SU-DHL-6 (cell line): Measurements from ENCODE around the gene PSMB5.

ENCODE experiments used
- H2AFZ ChIP-seq: fragments of 200-600 bp; sonication (generic); 2 replicates; pipeline ENCODE4 v1.6.1; 2014; ENCODE audit warnings: low read depth, mild to moderate bottlenecking, moderate library complexity, mixed read lengths, antibody characterized with exemption, low read length; ENCODE audit not compliant: severe bottlenecking
- H3F3A ChIP-seq: fragments of 200-600 bp; shearing (Covaris generic); 2 replicates; pipeline ENCODE4 v1.6.0; 2016; ENCODE audit warnings: antibody characterized with exemption, mild to moderate bottlenecking; ENCODE audit not compliant: insufficient read depth
- H3K27ac ChIP-seq: fragments of 200-600 bp; sonication (generic); 2 replicates; pipeline ENCODE4 v1.5.1; 2016; ENCODE audit warnings: low read depth, mild to moderate bottlenecking, low read length, moderate library complexity, mixed read lengths
- H3K27me3 ChIP-seq: fragments of 200-600 bp; sonication (generic), shearing (Covaris generic); 2 replicates; pipeline ENCODE4 v1.6.0; 2014; ENCODE audit warnings: mild to moderate bottlenecking, low read length
- H3K36me3 ChIP-seq: fragments of 200-600 bp; sonication (generic); 2 replicates; pipeline ENCODE4 v1.6.1; 2014; ENCODE audit warnings: mild to moderate bottlenecking, low read length, mixed read lengths
- H3K4me2 ChIP-seq: fragments of 300-600, 200-600 bp; shearing (Covaris generic), sonication (generic); 2 replicates; pipeline ENCODE4 v1.6.0; 2014; ENCODE audit warnings: low read length, low read depth, mild to moderate bottlenecking; ENCODE audit not compliant: poor library complexity, severe bottlenecking
- H3K4me3 ChIP-seq: fragments of 200-600 bp; sonication (generic); 2 replicates; pipeline ENCODE4 v1.5.1; 2014; ENCODE audit warnings: antibody characterized with exemption, low read length, mild to moderate bottlenecking, mixed read lengths; ENCODE audit not compliant: insufficient read depth, poor library complexity, severe bottlenecking
- H3K79me2 ChIP-seq: fragments of 200-600 bp; sonication (generic); 2 replicates; pipeline ENCODE4 v1.6.1; 2014; ENCODE audit warnings: mild to moderate bottlenecking, low read length, moderate library complexity; ENCODE audit not compliant: insufficient read depth
- H3K9ac ChIP-seq: fragments of 200-600 bp; sonication (generic); 2 replicates; pipeline ENCODE4 v1.7.0; 2014; ENCODE audit warnings: mild to moderate bottlenecking, low read length
- H3K9me2 ChIP-seq: fragments of 200-600 bp; sonication (generic); replicated peaks from 2 replicates; pipeline ENCODE4 v1.6.1; 2014; ENCODE audit warnings: low read length; ENCODE audit not compliant: insufficient read depth
- H3K9me3 ChIP-seq: fragments of 200-600 bp; sonication (generic); 2 replicates; pipeline ENCODE4 v1.6.1; 2014; ENCODE audit warnings: low read length, mixed read lengths; ENCODE audit not compliant: insufficient read depth
- H4K20me1 ChIP-seq: fragments of 200-600 bp; sonication (generic); 2 replicates; pipeline ENCODE4 v1.6.1; 2014; ENCODE audit warnings: low read depth, mild to moderate bottlenecking, antibody characterized with exemption, low read length, moderate library complexity, mixed read lengths
- CTCF ChIP-seq: fragments of 200-600 bp; sonication (generic); IDR thresholded peaks from one replicate; pipeline ENCODE4 v1.5.1; 2017; ENCODE audit warnings: antibody characterized with exemption, mild to moderate bottlenecking, low read length, moderate library complexity; ENCODE audit not compliant: insufficient read depth, poor library complexity, severe bottlenecking
- EZH2phosphoT487 ChIP-seq: fragments of 200-600 bp; sonication (generic), shearing (Covaris generic); conservative IDR thresholded peaks from 2 replicates; pipeline ENCODE4 v1.6.1; 2018; ENCODE audit warnings: mild to moderate bottlenecking, antibody characterized with exemption, low read length, moderate library complexity, mixed read lengths

Gene PSMB5

GRCh38 chr14:23056145-23056955 lies 21.6 kb upstream of the PSMB5 start:
- Histone ChIP-seq H4K20me1 (no peaks in the 10 kb centered on the region), H2AFZ (no peak overlapping the region), H3K27me3 (no peaks in the 10 kb centered on the region), H3K9me2 (no peaks in the 10 kb centered on the region), H3K27ac (no peak overlapping the region), H3K4me2 (peak overlapping the region; percentile 53), H3F3A (peaks cover 9% of the 10 kb centered on the region; the same call in 1 of the 2 replicates), H3K9me3 (no peaks in the 10 kb centered on the region), H3K36me3 (peaks cover 4% of the 10 kb centered on the region; the same call in 1 of the 2 replicates), H3K79me2 (no peaks in the 10 kb centered on the region), H3K9ac (no peak overlapping the region), H3K4me3 (no peak overlapping the region)
- peak; percentile 96 for TF ChIP-seq CTCF
- TF ChIP-seq EZH2phosphoT487 = no peak

DNA sequence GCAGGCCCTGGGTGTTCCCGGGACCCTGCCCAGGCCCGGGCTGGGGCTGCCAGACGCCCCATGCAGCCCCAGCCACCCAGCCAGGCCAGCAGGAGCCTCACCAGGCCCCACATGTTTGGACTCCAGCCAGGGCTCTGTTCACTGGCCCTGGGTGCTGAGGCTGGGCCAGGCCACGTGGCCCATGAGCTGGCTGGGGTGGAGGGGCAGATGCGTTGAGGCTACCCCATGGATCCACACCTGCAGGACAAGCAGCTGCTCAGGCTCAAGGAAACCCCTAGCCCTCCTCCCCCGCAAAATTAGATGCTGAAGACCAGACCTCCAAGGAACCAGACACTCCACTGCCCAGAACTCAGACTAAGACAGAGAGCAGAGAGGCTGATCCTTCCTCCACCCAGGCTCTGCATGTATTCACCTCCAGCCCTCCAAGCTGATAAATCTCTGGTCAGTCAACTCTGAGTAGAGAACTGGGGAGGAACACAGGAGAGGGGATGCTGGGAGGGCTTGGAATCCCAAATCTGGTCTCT lies 21.0 kb upstream of the PSMB5 start:
- no peak overlapping the region for H3K9ac ChIP-seq
- H3K4me3 ChIP-seq = no peak overlapping the region
- TF ChIP-seq EZH2phosphoT487 = no peak
- no peak for TF ChIP-seq CTCF
- H3K27ac ChIP-seq = no peak overlapping the region
- no peak overlapping the region for H2AFZ ChIP-seq
- peaks cover 9% of the 10 kb centered on the region; the same call in 1 of the 2 replicates for H3F3A ChIP-seq
- H4K20me1 ChIP-seq = no peaks in the 10 kb centered on the region
- H3K36me3 ChIP-seq = 0 out of 2 replicates have a peak, but pooled peaks cover under 1% of the 10 kb centered on the region
- H3K9me2 ChIP-seq = no peaks in the 10 kb centered on the region
- H3K27me3 ChIP-seq = no peaks in the 10 kb centered on the region
- no peaks in the 10 kb centered on the region for H3K9me3 ChIP-seq
- H3K4me2 ChIP-seq = no peak overlapping the region
- H3K79me2 ChIP-seq = no peaks in the 10 kb centered on the region

- no peak overlapping the region for H3K9ac ChIP-seq
- H4K20me1 ChIP-seq = no peaks in the 10 kb centered on the region
- no peak overlapping the region for H3K27ac ChIP-seq
- TF ChIP-seq CTCF = no peak
- no peak for TF ChIP-seq EZH2phosphoT487
- no peaks in the 10 kb centered on the region for H3K9me3 ChIP-seq
- H3K9me2 ChIP-seq = no peaks in the 10 kb centered on the region
- H3K4me3 ChIP-seq = no peak overlapping the region
- H3K27me3 ChIP-seq = no peaks in the 10 kb centered on the region
- no peak overlapping the region for H2AFZ ChIP-seq
- no peaks in the 10 kb centered on the region for H3K79me2 ChIP-seq
- peaks cover 6% of the 10 kb centered on the region; the same call in 1 of the 2 replicates for H3F3A ChIP-seq
- H3K36me3 ChIP-seq = no peaks in the 10 kb centered on the region
- no peak overlapping the region for H3K4me2 ChIP-seq
Measured at GRCh38 chr14:23055147-23055550, 20.4 kb upstream of the PSMB5 start.
